ENCODE measurements around the gene UGT1A7. TPM values are rescaled to one million over a fixed set of nuclear protein-coding genes. Genes with fewer than 3 reads are reported as not detected.

The UGT1A7 gene
- total and polyA plus RNA-seq, 7 experiments from 2014 or later = not detected

DNA sequence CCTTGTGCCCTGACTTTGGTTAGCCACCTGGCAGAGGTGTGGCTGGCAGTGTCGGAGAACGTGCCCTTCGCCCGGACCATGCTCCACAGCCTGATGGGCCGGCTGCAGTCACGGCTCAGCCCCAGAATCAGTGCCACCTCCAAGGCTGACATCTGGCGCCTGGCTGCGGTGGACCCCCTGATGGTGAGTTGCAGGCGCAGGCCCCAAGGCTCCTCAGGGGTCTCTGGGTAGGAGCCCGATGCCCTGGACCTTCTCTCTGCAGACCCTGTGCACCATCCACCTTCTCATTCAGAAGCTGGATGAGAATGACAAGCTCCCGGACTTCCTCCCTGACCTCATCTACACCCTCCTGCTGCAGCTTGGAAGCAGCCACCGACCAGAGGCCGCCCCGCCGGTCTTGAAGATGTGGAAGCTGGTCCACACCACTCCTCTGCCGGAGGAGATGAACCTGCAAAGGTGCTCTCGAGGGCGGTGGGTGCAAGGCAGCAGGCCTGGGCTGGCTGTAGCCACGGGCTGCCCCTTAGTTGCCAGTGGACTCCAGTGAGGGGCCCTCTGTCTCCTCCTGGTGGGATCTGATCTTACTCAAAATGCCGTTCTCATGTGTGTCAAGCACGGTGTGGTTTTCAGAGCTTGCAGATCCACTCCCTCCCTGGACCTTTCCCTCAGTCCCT, 140.5 kb downstream of the UGT1A7 start:
- peaks cover 0 to 17% (median 5%) of the 10 kb centered on the region in 5 donors for H3K27me3 Mint-ChIP-seq
- no peaks in the 10 kb centered on the region for H3K9me3 ChIP-seq (ENCODE audit: control insufficient read depth in 2 of 3, low read length in 3 of 3)
- intact Hi-C loops (cut with micrococcal nuclease) = no loop called here
- H3K4me1 Mint-ChIP-seq = no peaks in the 10 kb centered on the region
- DNase-seq (no peak), ATAC-seq (no peak)
- H3K27ac ChIP-seq (ENCODE audit: low read depth, low read length) = no peak overlapping the region
- CTCF ChIA-PET = no interaction called here
- POLR2A ChIA-PET = no interaction called here
- H3K27ac Mint-ChIP-seq = no peak overlapping the region
- peaks cover 0 to 4% (median 0%) of the 10 kb centered on the region in 11 donors for H3K9me3 Mint-ChIP-seq
- H3K36me3 Mint-ChIP-seq = no peaks in the 10 kb centered on the region
- H3K4me1 ChIP-seq (ENCODE audit: control insufficient read depth in 2 of 2, insufficient read depth in 2 of 2, low read length in 2 of 2) = no peaks in the 10 kb centered on the region
- H3K4me3 ChIP-seq (ENCODE audit: low read length) = no peak overlapping the region
- no peaks in the 10 kb centered on the region for H3K36me3 ChIP-seq (ENCODE audit: control insufficient read depth in 2 of 3, insufficient read depth in 3 of 3, low read length in 3 of 3)
- H3K4me3 Mint-ChIP-seq = no peak overlapping the region
- no peaks in the 10 kb centered on the region for H3K27me3 ChIP-seq (ENCODE audit: control insufficient read depth in 2 of 2, insufficient read depth in 2 of 2, low read length in 2 of 2)

Other genes starting within 250 kb of the UGT1A7 start
- 10 to 100 TPM; 14.4 to 24.3 (median 20.8) TPM for gene USP40, start 115.1 kb upstream of the UGT1A7 start, total RNA-seq
- 1 to 10 TPM; 3.9 to 8.1 TPM for gene USP40, start 115.1 kb upstream of the UGT1A7 start, polyA plus RNA-seq
- not detected for gene UGT1A8, start 64.3 kb upstream of the UGT1A7 start, total RNA-seq
- not detected for gene UGT1A8, start 64.3 kb upstream of the UGT1A7 start, polyA plus RNA-seq
- not detected for gene UGT1A10, start 45.5 kb upstream of the UGT1A7 start, total RNA-seq
- not detected for gene UGT1A10, start 45.5 kb upstream of the UGT1A7 start, polyA plus RNA-seq
- not detected for gene UGT1A9, start 10.0 kb upstream of the UGT1A7 start, total RNA-seq
- gene UGT1A9, start 10.0 kb upstream of the UGT1A7 start, polyA plus RNA-seq = not detected
- gene UGT1A6, start 11.0 kb downstream of the UGT1A7 start, total RNA-seq = not detected
- gene UGT1A6, start 11.0 kb downstream of the UGT1A7 start, polyA plus RNA-seq = not detected
- not detected for gene UGT1A5, start 31.0 kb downstream of the UGT1A7 start, total RNA-seq
- gene UGT1A5, start 31.0 kb downstream of the UGT1A7 start, polyA plus RNA-seq = not detected
- not detected for gene UGT1A4, start 36.8 kb downstream of the UGT1A7 start, total RNA-seq
- gene UGT1A4, start 36.8 kb downstream of the UGT1A7 start, polyA plus RNA-seq = not detected
- gene UGT1A3, start 47.1 kb downstream of the UGT1A7 start, total RNA-seq = not detected
- not detected for gene UGT1A3, start 47.1 kb downstream of the UGT1A7 start, polyA plus RNA-seq
- not detected for gene UGT1A1, start 78.4 kb downstream of the UGT1A7 start, total RNA-seq
- gene UGT1A1, start 78.4 kb downstream of the UGT1A7 start, polyA plus RNA-seq = not detected
- not detected for gene MROH2A, start 96.4 kb downstream of the UGT1A7 start, total RNA-seq
- not detected for gene MROH2A, start 96.4 kb downstream of the UGT1A7 start, polyA plus RNA-seq
- gene HJURP, start 172.6 kb downstream of the UGT1A7 start, total RNA-seq = 10 to 100 TPM in 1 of 5 experiments, under 1 TPM in 2, not detected in 2; 0.11 to 67.1 (median 0.27) TPM
- under 1 TPM in 1 of 2 donors, not detected in 1; 0.40 TPM for gene HJURP, start 172.6 kb downstream of the UGT1A7 start, polyA plus RNA-seq
- not detected for gene TRPM8, start 235.5 kb downstream of the UGT1A7 start, total RNA-seq
- gene TRPM8, start 235.5 kb downstream of the UGT1A7 start, polyA plus RNA-seq = not detected